ENCODE results near the gene INHBE.

GRCh38 chr12:57470286-57470969, 15.3 kb downstream of the INHBE start:
- no peak for TF ChIP-seq CTCF (IDR thresholded peaks at IDR 0.05)
- no peak for TF ChIP-seq POLR2A (IDR thresholded peaks at IDR 0.05)
